WTC11 (cell line): ENCODE data around the gene IQSEC1. TPM values are rescaled to one million over a fixed set of nuclear protein-coding genes. Genes with fewer than 3 reads are reported as not detected.

Source experiments
- ATAC-seq: fragments of 200-7000 bp; cut with Tn5 transposase; 2 replicates; pipeline ENCODE4 v1.10.0; 2021; ENCODE audit warnings: mild to moderate bottlenecking, moderate library complexity
- CTCF ChIA-PET: fragments of 300-600 bp; sonication (Branson Sonifier 250); formaldehyde crosslinking; loops from one replicate; lab custom pipeline; 2021; ENCODE audit warnings: antibody characterized with exemption; lab: Charles Lee
- POLR2A ChIA-PET: fragments of 350-600 bp; sonication (Branson Sonifier 250); formaldehyde crosslinking; loops from one replicate; lab custom pipeline; 2021; ENCODE audit warnings: antibody characterized with exemption; lab: Charles Lee
- DNase-seq: peaks from one replicate; pipeline ENCODE4 v3.0.0; 2021; ENCODE audit warnings: low spot score
- H3K27ac Mint-ChIP-seq: 2 replicates; pipeline ENCODE4 v1.8.0; 2021; ENCODE audit warnings: mixed read lengths
- H3K27me3 Mint-ChIP-seq: 2 replicates; pipeline ENCODE4 v1.8.0; 2021; ENCODE audit warnings: low read depth, mild to moderate bottlenecking, moderate library complexity, mixed read lengths
- H3K36me3 Mint-ChIP-seq: 2 replicates; pipeline ENCODE4 v1.8.0; 2021; ENCODE audit warnings: mixed read lengths
- H3K4me1 Mint-ChIP-seq: 2 replicates; pipeline ENCODE4 v1.8.0; 2022; ENCODE audit warnings: mixed read lengths
- H3K4me3 Mint-ChIP-seq: 2 replicates; pipeline ENCODE4 v1.8.0; 2021; ENCODE audit warnings: mild to moderate bottlenecking, moderate library complexity, mixed read lengths
- H3K9me3 Mint-ChIP-seq: 2 replicates; pipeline ENCODE4 v1.8.0; 2021; ENCODE audit warnings: mixed read lengths
- ATF6 ChIP-seq: sonication (generic); formaldehyde crosslinking; IDR thresholded peaks from 2 replicates; pipeline ENCODE4 v1.8.1; 2023; ENCODE audit warnings: mild to moderate bottlenecking, missing genetic modification reagents
- CREB1 ChIP-seq: sonication (generic); formaldehyde crosslinking; IDR thresholded peaks from 2 replicates; pipeline ENCODE4 v1.8.0; 2023; ENCODE audit warnings: mild to moderate bottlenecking, missing genetic modification reagents
- E2F4 ChIP-seq: sonication (generic); formaldehyde crosslinking; IDR thresholded peaks from 2 replicates; pipeline ENCODE4 v1.8.1; 2022; ENCODE audit warnings: low read depth, mild to moderate bottlenecking, moderate library complexity, missing genetic modification reagents, borderline replicate concordance
- ERG ChIP-seq: fragments of 250-450 bp; sonication (Bioruptor Pico); IDR thresholded peaks from 2 replicates; pipeline ENCODE4 v1.8.0; 2021; ENCODE audit warnings: mild to moderate bottlenecking
- GABPB1 ChIP-seq: sonication (generic); formaldehyde crosslinking; IDR thresholded peaks from 2 replicates; pipeline ENCODE4 v1.8.1; 2023; ENCODE audit warnings: mild to moderate bottlenecking, missing genetic modification reagents
- GRHL2 ChIP-seq: fragments of 250-450 bp; sonication (Bioruptor Pico); IDR thresholded peaks from 2 replicates; pipeline ENCODE4 v1.8.0; 2022; ENCODE audit warnings: mild to moderate bottlenecking, moderate library complexity; ENCODE audit not compliant: insufficient replicate concordance, severe bottlenecking
- HMGA2 ChIP-seq: fragments of 250-450 bp; sonication (Bioruptor Pico); IDR thresholded peaks from 2 replicates; pipeline ENCODE4 v1.4.0; 2021; ENCODE audit warnings: mild to moderate bottlenecking, moderate library complexity
- HMGXB4 ChIP-seq: sonication (generic); formaldehyde crosslinking; IDR thresholded peaks from 2 replicates; pipeline ENCODE4 v1.8.1; 2023; ENCODE audit warnings: mild to moderate bottlenecking, moderate library complexity, missing genetic modification reagents
- IRF2 ChIP-seq: sonication (generic); formaldehyde crosslinking; IDR thresholded peaks from 2 replicates; pipeline ENCODE4 v1.8.0; 2022; ENCODE audit warnings: low read depth, missing genetic modification reagents, borderline replicate concordance
- JAZF1 ChIP-seq: fragments of 250-450 bp; sonication (Bioruptor Pico); IDR thresholded peaks from 2 replicates; pipeline ENCODE4 v1.9.0; 2021; ENCODE audit warnings: moderate library complexity, mild to moderate bottlenecking, inconsistent platforms
- JUN ChIP-seq: sonication (generic); formaldehyde crosslinking; IDR thresholded peaks from 2 replicates; pipeline ENCODE4 v1.8.0; 2023; ENCODE audit warnings: mild to moderate bottlenecking, missing genetic modification reagents
- KAT7 ChIP-seq: sonication (generic); formaldehyde crosslinking; IDR thresholded peaks from 2 replicates; pipeline ENCODE4 v1.8.1; 2023; ENCODE audit warnings: missing genetic modification reagents, mild to moderate bottlenecking, borderline replicate concordance
- MAX ChIP-seq: sonication (generic); formaldehyde crosslinking; IDR thresholded peaks from 2 replicates; pipeline ENCODE4 v1.8.0; 2022; ENCODE audit warnings: mild to moderate bottlenecking, missing genetic modification reagents
- MLX ChIP-seq: sonication (generic); formaldehyde crosslinking; IDR thresholded peaks from 2 replicates; pipeline ENCODE4 v1.8.1; 2023; ENCODE audit warnings: mild to moderate bottlenecking, missing genetic modification reagents, moderate library complexity
- MYBL2 ChIP-seq: sonication (generic); formaldehyde crosslinking; IDR thresholded peaks from 2 replicates; pipeline ENCODE4 v1.8.1; 2023; ENCODE audit warnings: mild to moderate bottlenecking, moderate library complexity, missing genetic modification reagents
- NFE2L1 ChIP-seq: sonication (generic); formaldehyde crosslinking; IDR thresholded peaks from 2 replicates; pipeline ENCODE4 v1.8.1; 2023; ENCODE audit warnings: missing genetic modification reagents
- NFYB ChIP-seq: sonication (generic); formaldehyde crosslinking; conservative IDR thresholded peaks from 2 replicates; pipeline ENCODE4 v1.8.0; 2022; ENCODE audit warnings: low read depth, missing genetic modification reagents
- NR2C2 ChIP-seq: sonication (generic); formaldehyde crosslinking; IDR thresholded peaks from 2 replicates; pipeline ENCODE4 v1.8.0; 2022; ENCODE audit warnings: mild to moderate bottlenecking, missing genetic modification reagents
- RELA ChIP-seq: sonication (generic); formaldehyde crosslinking; IDR thresholded peaks from 2 replicates; pipeline ENCODE4 v1.8.1; 2022; ENCODE audit warnings: missing genetic modification reagents, mild to moderate bottlenecking, borderline replicate concordance
- SP1 ChIP-seq: sonication (generic); formaldehyde crosslinking; conservative IDR thresholded peaks from 2 replicates; pipeline ENCODE4 v1.8.1; 2022; ENCODE audit warnings: missing genetic modification reagents
- TEAD4 ChIP-seq: sonication (generic); formaldehyde crosslinking; IDR thresholded peaks from 2 replicates; pipeline ENCODE4 v1.8.0; 2022; ENCODE audit warnings: mild to moderate bottlenecking, missing genetic modification reagents
- ZNF219 ChIP-seq: sonication (generic); formaldehyde crosslinking; IDR thresholded peaks from 2 replicates; pipeline ENCODE4 v1.8.0; 2023; ENCODE audit warnings: missing genetic modification reagents, mild to moderate bottlenecking, borderline replicate concordance
- ZNF317 ChIP-seq: sonication (generic); formaldehyde crosslinking; IDR thresholded peaks from 2 replicates; pipeline ENCODE4 v1.8.1; 2023; ENCODE audit warnings: low read depth, mild to moderate bottlenecking, moderate library complexity, missing genetic modification reagents, borderline replicate concordance
- ZNF416 ChIP-seq: fragments of 250-450 bp; sonication (Bioruptor Pico); IDR thresholded peaks from 2 replicates; pipeline ENCODE4 v1.9.0; 2021; ENCODE audit warnings: mild to moderate bottlenecking, inconsistent platforms
- ZNF671 ChIP-seq: fragments of 250-450 bp; sonication (Bioruptor Pico); IDR thresholded peaks from 2 replicates; pipeline ENCODE4 v1.8.0; 2021; ENCODE audit warnings: mild to moderate bottlenecking
- ZSCAN18 ChIP-seq: fragments of 250-450 bp; sonication (Bioruptor Pico); IDR thresholded peaks from 2 replicates; pipeline ENCODE4 v2.1.2; 2022; ENCODE audit warnings: mild to moderate bottlenecking, moderate library complexity
- total RNA-seq: library from RNA; stranded (reverse); gene quantifications from 3 replicates; pipeline ENCODE4 v1.2.3, GENCODE V29; 2021

The IQSEC1 gene
- total RNA-seq, 1 experiment from 2014 or later = 35.0 TPM

- no peak overlapping the region for H3K4me3 Mint-ChIP-seq
- H3K27ac Mint-ChIP-seq = no peak overlapping the region
- ATAC-seq (peak; percentile 47; the same call in 1 of the 2 replicates), DNase-seq (peak; percentile 24)
- H3K9me3 Mint-ChIP-seq = no peaks in the 10 kb centered on the region
- ChIA-PET CTCF (interaction anchor here (0.8 to 1.3 kb wide), 3 partner anchors 59 to 87 kb away, joined by 3 to 4 read pairs (median 3); no protein-coding TSS in a partner anchor), POLR2A (no interaction called here)
- peaks cover 23% of the 10 kb centered on the region for H3K36me3 Mint-ChIP-seq
- TF ChIP-seq SP1 (no peak), GABPB1 (CRISPR knock-in tag) (no peak), ZNF671 (CRISPR knock-in tag) (no peak), RELA (CRISPR knock-in tag) (no peak), IRF2 (no peak), TEAD4 (no peak), MAX (CRISPR knock-in tag) (no peak), HMGXB4 (CRISPR knock-in tag) (no peak), ZNF317 (CRISPR knock-in tag) (no peak), HMGA2 (CRISPR knock-in tag) (no peak), ERG (CRISPR knock-in tag) (no peak), JUN (no peak), GRHL2 (CRISPR knock-in tag) (no peak), MYBL2 (CRISPR knock-in tag) (no peak), ATF6 (CRISPR knock-in tag) (no peak)
- no peaks in the 10 kb centered on the region for H3K4me1 Mint-ChIP-seq
- no peaks in the 10 kb centered on the region for H3K27me3 Mint-ChIP-seq
Measured at GRCh38 chr3:12907729-12908128, 165.5 kb downstream of the IQSEC1 start.

GRCh38 chr3:12907296-12907695, 165.9 kb downstream of the IQSEC1 start:
- POLR2A ChIA-PET = no interaction called here
- ATAC-seq = no peak
- Mint-ChIP-seq H3K4me3 (no peak overlapping the region), H3K27me3 (no peaks in the 10 kb centered on the region), H3K4me1 (no peaks in the 10 kb centered on the region), H3K27ac (no peak overlapping the region), H3K36me3 (peaks cover 21% of the 10 kb centered on the region), H3K9me3 (no peaks in the 10 kb centered on the region)
- CTCF ChIA-PET = interaction anchor here (0.8 to 1.2 kb wide), 2 partner anchors 59 to 86 kb away, joined by 3 read pairs; no protein-coding TSS in a partner anchor
- no peak for DNase-seq
- TF ChIP-seq JAZF1 = no peak
- TF ChIP-seq ATF6 (CRISPR knock-in tag) = no peak
- no peak for TF ChIP-seq NR2C2 (CRISPR knock-in tag)
- no peak for TF ChIP-seq CREB1 (CRISPR knock-in tag)
- no peak for TF ChIP-seq ZSCAN18
- TF ChIP-seq KAT7 = no peak
- no peak for TF ChIP-seq RELA (CRISPR knock-in tag)
- TF ChIP-seq ZNF416 = no peak
- no peak for TF ChIP-seq NFYB (CRISPR knock-in tag)
- TF ChIP-seq NFE2L1 = no peak
- TF ChIP-seq ZNF219 (CRISPR knock-in tag) = no peak
- TF ChIP-seq MLX (CRISPR knock-in tag) = no peak
- TF ChIP-seq E2F4 (CRISPR knock-in tag) = no peak
